Transverse colon (tissue), 4 donors: ENCODE data around the gene SEMA3A. TPM values are rescaled to one million over a fixed set of nuclear protein-coding genes. Genes with fewer than 3 reads are reported as not detected.

ENCODE experiments used
- DNase-seq: peaks from one replicate; pipeline ENCODE4 v3.0.0-alpha.2; 2019
- H3K27ac ChIP-seq, 4 donors: fragments of 200-600 bp; sonication (generic); 2 replicates each; pipeline ENCODE4 v1.5.1; 2016 to 2018; ENCODE audit warnings: inconsistent platforms in 4 of 4
- H3K27me3 ChIP-seq: fragments of 200-600 bp; sonication (generic); 2 replicates; pipeline ENCODE4 v1.5.1; 2017; ENCODE audit warnings: inconsistent platforms
- H3K36me3 ChIP-seq, 4 donors: fragments of 200-600 bp; sonication (generic); 2 replicates each; pipeline ENCODE4 v1.5.1; 2017 to 2019; ENCODE audit warnings: inconsistent platforms in 4 of 4
- H3K4me1 ChIP-seq, 4 donors: fragments of 200-600 bp; sonication (generic); 2 replicates each; pipeline ENCODE4 v1.5.1; 2017 to 2020; ENCODE audit warnings: inconsistent platforms in 4 of 4
- H3K4me3 ChIP-seq, 4 donors: fragments of 200-600 bp; sonication (generic); 1 replicate in 1 of 4; 2 replicates in 3 of 4; pipeline versions ENCODE4 v1.5.1 to v1.6.1; 2017 to 2019; ENCODE audit warnings: inconsistent platforms in 4 of 4
- H3K9me3 ChIP-seq, 2 donors: fragments of 200-600 bp; sonication (generic); 2 replicates each; pipeline ENCODE4 v1.5.1; 2017 to 2019; ENCODE audit warnings: inconsistent platforms in 2 of 2
- EP300 ChIP-seq: sonication (generic); formaldehyde crosslinking; IDR thresholded peaks from one replicate; pipeline ENCODE4 v1.6.1; 2017; ENCODE audit warnings: antibody characterized with exemption, low read depth
- POLR2A ChIP-seq: fragments of 450-650 bp; IDR thresholded peaks from one replicate; pipeline ENCODE4 v1.6.1; 2016; ENCODE audit warnings: antibody characterized with exemption, mild to moderate bottlenecking, moderate library complexity
- POLR2AphosphoS5 ChIP-seq, 3 donors: sonication (generic); formaldehyde crosslinking; IDR thresholded peaks; one replicate each; pipeline ENCODE4 v1.6.1; 2016; ENCODE audit warnings: antibody characterized with exemption in 3 of 3
- WGBS, 2 donors: methylation state at CpG; one replicate each; pipeline ENCODE4 v1.1.5; 2018; ENCODE audit warnings: low coverage in 1 of 2; 5-methylcytosine and 5-hydroxymethylcytosine counted together
- in situ Hi-C, 4 donors: fragments of 200-750 bp; cut with MboI; loops; one replicate each; pipeline versions ENCODE4 v1.15.0 to v1.15.1; 2017; ENCODE audit warnings: low sequenced_read_pairs in 3 of 4, low pct_ligation_motif_present in 1 of 4, low pct_unique_long_range_greater_than_20kb in 1 of 4
- intact Hi-C: fragments of 100-400 bp; cut with DNase I; formaldehyde crosslinking; loops from one replicate; pipeline ENCODE4 v1.15.1; 2023; ENCODE audit warnings: low total_unique reads
- total RNA-seq, 4 donors: library from RNA; depleted of rRNA; stranded (reverse); fragments of >200 nt; gene quantifications; one replicate each; pipeline ENCODE4 v1.1.0, GENCODE V29; 2016
- TF ChIP-seq, protein P1 (sequence below), 5 experiments: fragments of 200-600 bp in 3 of 5; fragments of 450-650 bp in 2 of 5; sonication (generic) in 3 of 5; IDR thresholded peaks; 1 replicate in 2 of 5; 2 replicates in 3 of 5; pipeline ENCODE4 v1.5.1; 2016 to 2017; ENCODE audit warnings: antibody characterized with exemption in 5 of 5, inconsistent platforms in 3 of 5, mild to moderate bottlenecking in 2 of 5, moderate library complexity in 1 of 5

The SEMA3A gene
- total RNA-seq, 4 donors from 2014 or later = 1.00 to 8.3 (median 4.7) TPM

GRCh38 chr7:84144480-84144879 is 50.1 kb downstream of the SEMA3A start:
- intact Hi-C loops = no loop called here
- H3K36me3 ChIP-seq = no peaks in the 10 kb centered on the region
- H3K9me3 ChIP-seq = no peaks in the 10 kb centered on the region
- H3K27me3 ChIP-seq = no peaks in the 10 kb centered on the region
- WGBS, 2 donors = 69 to 77% methylated on average over 3 of the region's 3 CpGs
- no peak overlapping the region for H3K4me3 ChIP-seq
- TF ChIP-seq POLR2A = no peak
- TF ChIP-seq, protein P1, sequence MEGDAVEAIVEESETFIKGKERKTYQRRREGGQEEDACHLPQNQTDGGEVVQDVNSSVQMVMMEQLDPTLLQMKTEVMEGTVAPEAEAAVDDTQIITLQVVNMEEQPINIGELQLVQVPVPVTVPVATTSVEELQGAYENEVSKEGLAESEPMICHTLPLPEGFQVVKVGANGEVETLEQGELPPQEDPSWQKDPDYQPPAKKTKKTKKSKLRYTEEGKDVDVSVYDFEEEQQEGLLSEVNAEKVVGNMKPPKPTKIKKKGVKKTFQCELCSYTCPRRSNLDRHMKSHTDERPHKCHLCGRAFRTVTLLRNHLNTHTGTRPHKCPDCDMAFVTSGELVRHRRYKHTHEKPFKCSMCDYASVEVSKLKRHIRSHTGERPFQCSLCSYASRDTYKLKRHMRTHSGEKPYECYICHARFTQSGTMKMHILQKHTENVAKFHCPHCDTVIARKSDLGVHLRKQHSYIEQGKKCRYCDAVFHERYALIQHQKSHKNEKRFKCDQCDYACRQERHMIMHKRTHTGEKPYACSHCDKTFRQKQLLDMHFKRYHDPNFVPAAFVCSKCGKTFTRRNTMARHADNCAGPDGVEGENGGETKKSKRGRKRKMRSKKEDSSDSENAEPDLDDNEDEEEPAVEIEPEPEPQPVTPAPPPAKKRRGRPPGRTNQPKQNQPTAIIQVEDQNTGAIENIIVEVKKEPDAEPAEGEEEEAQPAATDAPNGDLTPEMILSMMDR (IDR thresholded peaks at IDR 0.05) = no peak
- TF ChIP-seq POLR2AphosphoS5 (IDR thresholded peaks at IDR 0.05) = no peak
- no peak for TF ChIP-seq EP300
- H3K4me1 ChIP-seq = peaks cover 0 to 16% (median 2%) of the 10 kb centered on the region in 4 donors
- no peak for DNase-seq
- in situ Hi-C loops = no loop called here
- H3K27ac ChIP-seq = no peak overlapping the region

GRCh38 chr7:84142726-84143125 is 51.9 kb downstream of the SEMA3A start:
- no peak for DNase-seq
- Histone ChIP-seq H3K9me3 (no peaks in the 10 kb centered on the region), H3K27me3 (no peaks in the 10 kb centered on the region), H3K4me3 (no peak overlapping the region), H3K4me1 (peaks cover 0 to 16% (median 2%) of the 10 kb centered on the region in 4 donors), H3K36me3 (no peaks in the 10 kb centered on the region), H3K27ac (peak overlapping the region in 2 of 4 donors; percentile 18 to 24)
- intact Hi-C loops = no loop called here
- in situ Hi-C loops = no loop called here
- 77 to 82% methylated on average over 3 of the region's 3 CpGs for WGBS, 2 donors
- TF ChIP-seq, protein P1 (IDR thresholded peaks at IDR 0.05) = no peak
- TF ChIP-seq POLR2AphosphoS5 (IDR thresholded peaks at IDR 0.05) = no peak

- Histone ChIP-seq H3K27me3 (no peaks in the 10 kb centered on the region), H3K4me1 (peaks cover 0 to 8% (median 2%) of the 10 kb centered on the region in 4 donors), H3K36me3 (no peaks in the 10 kb centered on the region), H3K4me3 (no peak overlapping the region), H3K27ac (peak overlapping the region in 1 of 4 donors; percentile 13), H3K9me3 (no peaks in the 10 kb centered on the region)
- DNase-seq = no peak
- WGBS, 2 donors = 62 to 64% methylated on average over 2 of the region's 2 CpGs
- no peak for TF ChIP-seq EP300
- TF ChIP-seq POLR2AphosphoS5 (IDR thresholded peaks at IDR 0.05) = no peak
- TF ChIP-seq, protein P1 (IDR thresholded peaks at IDR 0.05) = no peak
- TF ChIP-seq POLR2A = no peak
- in situ Hi-C loops (no loop called here), intact Hi-C loops (no loop called here)
These were observed 54.4 kb downstream of the SEMA3A start for GRCh38 chr7:84139986-84140729.

- Histone ChIP-seq H3K4me1 (no peaks in the 10 kb centered on the region), H3K9me3 (no peaks in the 10 kb centered on the region), H3K27ac (peak overlapping the region in 2 of 4 donors; percentile 2 to 25), H3K36me3 (no peaks in the 10 kb centered on the region), H3K4me3 (no peak overlapping the region), H3K27me3 (no peaks in the 10 kb centered on the region)
- TF ChIP-seq POLR2AphosphoS5 (IDR thresholded peaks at IDR 0.05) = no peak
- TF ChIP-seq, protein P1 (IDR thresholded peaks at IDR 0.05) = no peak
- TF ChIP-seq POLR2A = no peak
- TF ChIP-seq EP300 = no peak
- 47 to 79% methylated on average over 3 of the region's 3 CpGs for WGBS, 2 donors
- no peak for DNase-seq
- intact Hi-C loops = no loop called here
- in situ Hi-C loops = no loop called here
These were observed 56.2 kb downstream of the SEMA3A start for GRCh38 chr7:84138411-84138810.
